Kidney (tissue), 14 donors: ENCODE results near the gene CHRNB2. TPM values are rescaled to one million over a fixed set of nuclear protein-coding genes. Genes with fewer than 3 reads are reported as not detected.

Experiments used
- DNase-seq, 5 donors: peaks; one replicate each; pipeline ENCODE4 v3.0.0-alpha.2; 2013 to 2020
- FAIRE-seq: peaks from 2 replicates; lab custom pipeline; 2012; peaks lifted over from hg19 to GRCh38; lab: Jason Lieb, UNC
- H3K27ac ChIP-seq, 2 donors: one replicate each; pipeline ENCODE4 v1.7.0; 2013; ENCODE audit warnings: low read depth in 2 of 2, low read length in 2 of 2, inconsistent platforms in 1 of 2
- H3K27me3 ChIP-seq: one replicate; pipeline ENCODE4 v1.7.1; 2013; ENCODE audit warnings: low read length, inconsistent platforms; ENCODE audit not compliant: control insufficient read depth, insufficient read depth
- H3K36me3 ChIP-seq, 3 donors: one replicate each; pipeline versions ENCODE4 v1.7.0 to v1.7.1; 2013; ENCODE audit warnings: low read length in 3 of 3, control low read depth in 1 of 3, inconsistent platforms in 1 of 3; ENCODE audit not compliant: insufficient read depth in 3 of 3, control insufficient read depth in 2 of 3
- H3K4me1 ChIP-seq, 3 donors: one replicate each; pipeline versions ENCODE4 v1.7.0 to v1.7.1; 2013; ENCODE audit warnings: low read length in 3 of 3, inconsistent platforms in 1 of 3, low read depth in 1 of 3; ENCODE audit not compliant: control insufficient read depth in 2 of 3, insufficient read depth in 2 of 3
- H3K4me3 ChIP-seq, 3 donors: one replicate each; pipeline versions ENCODE4 v1.7.0 to v1.8.1; 2013; ENCODE audit warnings: low read length in 3 of 3, control low read depth in 1 of 3, inconsistent platforms in 1 of 3
- H3K9ac ChIP-seq, 3 donors: one replicate each; pipeline versions ENCODE4 v1.7.0 to v1.7.1; 2013; ENCODE audit warnings: low read length in 3 of 3, control low read depth in 1 of 3, inconsistent platforms in 1 of 3
- H3K9me3 ChIP-seq, 3 donors: one replicate each; pipeline versions ENCODE4 v1.7.0 to v1.7.1; 2013; ENCODE audit warnings: low read length in 3 of 3, control low read depth in 1 of 3, inconsistent platforms in 1 of 3; ENCODE audit not compliant: control insufficient read depth in 2 of 3, insufficient read depth in 1 of 3
- CTCF ChIP-seq: IDR thresholded peaks from 3 replicates; pipeline ENCODE4 v1.5.1; 2012; ENCODE audit warnings: mild to moderate bottlenecking, moderate library complexity, borderline replicate concordance; ENCODE audit not compliant: insufficient read depth; ENCODE audit errors: extremely low read depth
- intact Hi-C: fragments of 100-400 bp; cut with DNase I; formaldehyde crosslinking; loops from one replicate; pipeline ENCODE4 v1.11.1; 2022
- polyA plus RNA-seq: library from polyadenylated mRNA; stranded (reverse); fragments of 350-450 nt; fragmentation: Illumina TruSeq; extraction: RNeasy Lipid Tissue Mini Kit (QIAGEN cat#74804); gene quantifications from one replicate; pipeline ENCODE4 v1.2.3, GENCODE V29; 2014; ENCODE audit warnings: low read depth, low replicate concordance; ENCODE audit not compliant: insufficient read depth
- total RNA-seq: library from RNA; stranded (reverse); fragmentation: NEBNext Ultra II Directional; extraction: Animal tissue kit (Norgen Biotek cat#: 25700); gene quantifications from one replicate; pipeline ENCODE4 v1.2.1, GENCODE V29; 2021
- donor health status: control.
- donor health status: control.
- donor health status: control.
- donor health status: control.
- donor health status: control.
- donor health status: DM: yes; HTN: yes; CAD: no.
- donor health status: Normal renal cell carcinoma (clear cell type).

Gene CHRNB2
- total and polyA plus RNA-seq, 2 donors from 2014 or later: 0.60 TPM; not detected in 1

- peaks cover 13 to 67% (median 54%) of the 10 kb centered on the region in 3 donors for H3K36me3 ChIP-seq
- H3K4me1 ChIP-seq: peaks cover 0 to 10% (median 5%) of the 10 kb centered on the region in 3 donors
- H3K27me3 ChIP-seq: no peaks in the 10 kb centered on the region
- intact Hi-C loops: no loop called here
- no peak for DNase-seq
- H3K9ac ChIP-seq: no peak overlapping the region
- H3K27ac ChIP-seq: no peak overlapping the region
- TF ChIP-seq CTCF: no peak
- FAIRE-seq: no peak
- H3K9me3 ChIP-seq: no peaks in the 10 kb centered on the region
- H3K4me3 ChIP-seq: no peak overlapping the region
These were observed 16.9 kb upstream of the CHRNB2 start for GRCh38 chr1:154550657-154551056.

- no peaks in the 10 kb centered on the region for H3K27me3 ChIP-seq
- intact Hi-C loops: no loop called here
- no peak for FAIRE-seq
These were observed 16.1 kb upstream of the CHRNB2 start for GRCh38 chr1:154551474-154551873.

GRCh38 chr1:154552036-154552435, 15.5 kb upstream of the CHRNB2 start:
- Histone ChIP-seq H3K27ac (no peak overlapping the region), H3K9me3 (no peaks in the 10 kb centered on the region), H3K4me3 (no peak overlapping the region), H3K9ac (no peak overlapping the region), H3K27me3 (no peaks in the 10 kb centered on the region), H3K36me3 (peaks cover 13 to 72% (median 54%) of the 10 kb centered on the region in 3 donors), H3K4me1 (peaks cover 4 to 11% (median 10%) of the 10 kb centered on the region in 3 donors)
- no peak for TF ChIP-seq CTCF
- FAIRE-seq (no peak), DNase-seq (no peak)
- intact Hi-C loops: no loop called here

More at GRCh38 chr1:154551474-154551873, 16.1 kb upstream of the CHRNB2 start:
- no peaks in the 10 kb centered on the region for H3K9me3 ChIP-seq
- H3K9ac ChIP-seq: no peak overlapping the region
- no peak overlapping the region for H3K27ac ChIP-seq
- peaks cover 4 to 11% (median 7%) of the 10 kb centered on the region in 3 donors for H3K4me1 ChIP-seq
- no peak for TF ChIP-seq CTCF
- H3K36me3 ChIP-seq: peaks cover 13 to 72% (median 54%) of the 10 kb centered on the region in 3 donors
- DNase-seq: no peak
- no peak overlapping the region for H3K4me3 ChIP-seq
